Activated CD8-positive, alpha-beta memory T cell treated with anti-CD3 and anti-CD28 coated beads, Interleukin-2, amount 50 U/mL, for 24 hours (primary cell): Measurements from ENCODE around the gene C4B.
"Not testable (repeated sequence)": the region's sequence is repeated elsewhere in the genome, so short reads cannot be mapped to it uniquely, and the experiment has no call there.

Source experiments
- DNase-seq: peaks from one replicate; pipeline ENCODE4 v3.0.0-alpha.2; 2020; ENCODE audit errors: extremely low read depth

The C4B gene

GRCh38 chr6:31980998-31981397, 33.6 kb upstream of the C4B start:
- not testable (repeated sequence) for DNase-seq

GRCh38 chr6:31981744-31982143, 32.9 kb upstream of the C4B start, which contains the start of gene C4A:
Gene C4A (plus strand): TSS chr6:31982057. CDS start chr6:31982108, 51 bp downstream.
- DNase-seq, result not testable (repeated sequence)

GRCh38 chr6:31989363-31989762, 25.2 kb upstream of the C4B start:
- DNase-seq, result not testable (repeated sequence)

GRCh38 chr6:31994421-31994820, 20.2 kb upstream of the C4B start:
- DNase-seq, result not testable (repeated sequence)

GRCh38 chr6:31996385-31996784, 18.2 kb upstream of the C4B start:
- DNase-seq, result not testable (repeated sequence)

- DNase-seq, result not testable (repeated sequence)
Observed at GRCh38 chr6:32002546-32003268, 11.9 kb upstream of the C4B start.

- DNase-seq, result not testable (repeated sequence)
Observed at GRCh38 chr6:32003301-32003700, 11.3 kb upstream of the C4B start.

- DNase-seq, result not testable (repeated sequence)
Observed at GRCh38 chr6:32004393-32004792, 10.2 kb upstream of the C4B start.

GRCh38 chr6:32004864-32005537, 9.6 kb upstream of the C4B start:
- not testable (repeated sequence) for DNase-seq

GRCh38 chr6:32005538-32005880, 9.1 kb upstream of the C4B start:
- DNase-seq, result not testable (repeated sequence)

- DNase-seq, result not testable (repeated sequence)
Observed at GRCh38 chr6:32005991-32006529, 8.5 kb upstream of the C4B start.

- not testable (repeated sequence) for DNase-seq
Observed at GRCh38 chr6:32007086-32007485, 7.5 kb upstream of the C4B start.

GRCh38 chr6:32008037-32008436, 6.6 kb upstream of the C4B start:
- not testable (repeated sequence) for DNase-seq

GRCh38 chr6:32008616-32009015, 6.0 kb upstream of the C4B start:
- not testable (repeated sequence) for DNase-seq

- not testable (repeated sequence) for DNase-seq
Observed at GRCh38 chr6:32009537-32009936, 5.1 kb upstream of the C4B start.

GRCh38 chr6:32010856-32011530, 3.6 kb upstream of the C4B start:
- DNase-seq, result not testable (repeated sequence)

GRCh38 chr6:32012941-32013617, 1.5 kb upstream of the C4B start:
- not testable (repeated sequence) for DNase-seq

GRCh38 chr6:32013738-32014137, 857 bp upstream of the C4B start:
- DNase-seq, result not testable (repeated sequence)

- not testable (repeated sequence) for DNase-seq
Observed at GRCh38 chr6:32022100-32022499, 7.5 kb downstream of the C4B start.

- not testable (repeated sequence) for DNase-seq
Observed at GRCh38 chr6:32028631-32029030, 14.0 kb downstream of the C4B start.

- DNase-seq, result not testable (repeated sequence)
Observed at GRCh38 chr6:32029553-32029952, 15.0 kb downstream of the C4B start.
